Dedifferentiated amniotic fluid mesenchymal stem cell (primary cell): ENCODE measurements around the gene SMIM20.

Experiments used
- DNase-seq: peaks from one replicate; pipeline ENCODE4 v3.0.0-alpha.2; 2016; ENCODE audit errors: extremely low spot score

Gene SMIM20

DNA sequence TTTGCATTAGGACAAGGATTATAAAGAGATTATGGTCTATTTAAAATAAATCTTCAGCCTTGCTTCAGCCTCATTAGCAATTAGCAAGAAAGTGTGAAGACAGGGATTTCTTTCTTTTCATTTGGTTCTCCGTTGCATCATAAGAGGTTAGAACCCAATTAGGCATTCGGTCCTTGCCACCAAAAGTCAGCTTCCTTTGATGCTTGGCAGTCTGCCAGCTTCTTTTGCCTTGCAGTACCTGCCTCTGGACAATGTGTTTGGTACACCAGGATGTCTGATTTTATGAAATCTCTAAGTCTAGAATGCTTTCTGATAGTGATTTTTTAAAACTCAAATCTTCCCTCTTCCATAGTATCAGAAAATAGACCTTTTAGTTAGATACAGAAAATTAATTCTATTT, 12.4 kb downstream of the SMIM20 start:
- no peak for DNase-seq

DNA sequence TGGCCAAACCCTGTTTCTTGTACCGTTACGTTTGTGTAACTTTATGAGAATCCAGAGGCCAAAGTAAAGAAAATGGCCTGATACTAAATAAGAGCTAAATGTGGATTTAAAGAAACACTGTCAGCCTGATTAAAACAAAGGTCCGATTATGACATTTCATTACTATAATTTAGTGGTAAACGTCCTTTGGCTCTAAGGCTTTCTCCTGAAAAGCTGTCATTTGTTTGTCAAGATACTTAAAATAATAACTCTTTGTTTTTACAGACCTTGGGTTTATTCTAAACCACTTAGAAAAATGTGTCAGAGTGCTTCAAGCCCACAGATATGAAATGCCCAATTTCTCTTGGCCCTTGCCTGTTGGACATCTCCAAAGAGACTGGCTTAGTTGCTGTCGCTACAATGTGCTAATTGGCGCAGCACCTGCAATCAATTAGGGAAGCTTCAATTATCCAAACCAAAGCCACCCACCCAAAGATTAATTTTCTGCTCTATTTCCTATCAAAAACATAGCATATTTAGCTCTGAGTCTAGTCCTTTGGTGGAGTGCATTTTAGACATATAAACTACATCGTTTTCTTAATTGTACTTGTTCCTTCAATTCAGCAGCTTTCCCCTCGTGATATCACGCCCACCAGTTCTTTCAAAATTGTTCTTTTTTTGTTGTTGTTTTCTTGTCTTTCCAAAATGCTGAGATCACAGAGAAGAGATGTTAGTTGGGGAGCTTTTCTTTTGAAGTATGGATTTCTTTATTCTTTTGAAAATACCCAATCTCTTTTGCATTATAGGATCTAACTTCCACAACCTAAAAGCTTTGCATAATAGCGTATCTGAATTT, 13.6 kb downstream of the SMIM20 start:
- DNase-seq = no peak

DNA sequence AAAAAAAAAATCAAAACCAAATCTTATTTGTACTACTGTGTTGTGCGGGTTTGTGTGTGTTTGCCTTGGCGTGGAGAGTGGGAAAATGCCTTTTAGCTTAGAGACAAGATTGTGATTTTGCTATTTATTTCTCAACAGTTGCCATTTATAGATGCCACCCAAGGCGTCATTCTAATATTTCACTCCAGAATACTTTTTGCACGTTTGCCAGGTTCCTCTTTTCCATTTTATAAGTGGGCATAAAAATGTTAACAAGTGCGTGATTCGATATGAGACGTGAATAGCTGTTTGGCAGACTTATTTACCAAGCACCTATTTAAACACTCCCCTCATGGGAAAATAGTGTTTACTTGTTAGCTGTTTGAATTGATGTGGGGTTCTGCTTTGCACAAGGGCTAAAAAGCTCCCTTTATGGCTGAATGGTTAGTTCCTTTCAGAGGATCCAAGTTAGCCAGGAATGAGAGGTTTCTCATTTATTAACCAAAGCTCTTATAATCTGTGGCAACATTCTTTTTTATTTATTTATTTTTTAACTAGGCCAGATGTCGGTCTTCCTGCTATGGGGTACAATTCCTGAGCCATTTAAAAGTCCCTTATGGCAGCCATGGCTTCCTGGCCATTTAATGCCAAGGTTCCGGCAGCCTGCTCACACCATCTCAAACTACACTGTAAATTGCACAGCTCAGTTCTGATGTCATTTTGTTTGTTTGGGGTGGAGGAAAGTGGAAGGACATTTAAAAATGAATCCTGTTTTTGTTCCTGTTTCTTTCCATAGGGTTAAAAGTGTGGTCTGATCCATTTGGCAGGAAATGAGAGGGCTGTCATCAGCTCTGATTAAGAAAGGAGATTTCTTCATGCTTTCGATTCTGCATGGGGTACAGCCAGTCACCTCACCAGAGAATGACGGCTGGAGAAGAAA, 14.6 kb downstream of the SMIM20 start:
- DNase-seq = no peak

DNA sequence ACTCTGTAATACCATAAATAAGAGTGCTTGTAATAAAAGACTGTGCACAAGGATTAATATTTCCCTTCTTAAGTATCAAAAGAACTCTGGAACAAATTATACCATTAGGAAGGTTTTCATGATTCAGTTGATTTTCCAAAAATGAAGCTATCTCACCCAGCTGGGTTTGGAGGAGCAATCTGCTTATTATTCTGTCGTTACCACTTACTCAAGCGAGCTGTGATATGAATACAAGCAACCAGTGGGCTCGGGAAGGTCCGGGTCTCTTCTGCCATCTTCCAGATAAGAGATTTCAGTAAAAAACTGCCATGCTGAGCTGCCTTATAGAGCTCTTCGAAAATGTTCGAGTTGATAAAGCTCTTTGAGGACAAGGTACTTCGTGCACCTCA, 15.3 kb downstream of the SMIM20 start:
- DNase-seq = no peak

DNA sequence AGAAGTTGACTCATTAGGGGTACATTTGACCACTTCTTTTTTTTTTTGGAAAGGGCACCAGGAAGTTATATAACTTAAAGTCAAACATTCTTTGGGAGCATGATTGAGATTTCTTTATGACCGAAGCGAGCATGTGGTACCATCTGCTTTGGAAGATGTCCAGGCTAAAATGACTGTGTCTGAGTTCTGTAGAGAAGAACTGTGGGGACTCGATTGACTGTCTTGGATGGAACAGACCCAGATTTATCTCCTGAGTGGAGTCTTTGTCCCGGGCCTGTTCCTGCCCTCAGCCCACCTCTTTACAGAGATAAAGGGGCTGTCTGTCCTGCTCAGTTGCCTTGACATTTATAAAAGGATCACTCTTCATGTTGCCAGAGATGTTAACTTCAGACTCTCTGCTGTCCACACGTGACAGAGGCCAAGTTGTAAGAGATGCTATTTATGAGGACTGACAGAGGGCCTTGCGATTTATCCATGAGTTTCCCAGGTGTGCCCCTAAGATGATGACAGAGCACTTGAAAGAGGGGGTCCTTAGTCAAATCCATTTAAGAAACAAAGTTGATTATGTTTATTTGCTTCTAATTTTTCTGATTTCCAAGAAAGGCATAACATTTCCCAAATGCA, 16.8 kb downstream of the SMIM20 start:
- no peak for DNase-seq

DNA sequence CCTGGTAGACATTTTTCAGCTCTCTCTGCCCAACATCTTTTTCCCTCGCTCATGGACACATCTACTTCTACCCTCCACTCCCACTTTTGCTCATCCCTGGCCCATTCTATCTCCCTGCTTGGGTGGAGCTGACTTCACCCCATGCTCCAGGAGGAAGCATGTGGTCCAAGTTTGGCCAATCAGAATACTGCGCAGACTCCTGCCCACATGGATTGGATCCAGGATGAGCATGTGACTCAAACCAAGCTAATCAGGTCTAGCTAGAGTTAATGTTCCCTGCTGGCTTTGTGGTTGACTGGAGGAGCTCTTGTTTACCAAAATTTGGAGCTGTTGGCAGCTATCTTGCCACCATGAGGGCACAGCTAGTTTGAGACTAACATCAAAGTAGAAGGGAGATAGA, 22.7 kb downstream of the SMIM20 start:
- no peak for DNase-seq

DNA sequence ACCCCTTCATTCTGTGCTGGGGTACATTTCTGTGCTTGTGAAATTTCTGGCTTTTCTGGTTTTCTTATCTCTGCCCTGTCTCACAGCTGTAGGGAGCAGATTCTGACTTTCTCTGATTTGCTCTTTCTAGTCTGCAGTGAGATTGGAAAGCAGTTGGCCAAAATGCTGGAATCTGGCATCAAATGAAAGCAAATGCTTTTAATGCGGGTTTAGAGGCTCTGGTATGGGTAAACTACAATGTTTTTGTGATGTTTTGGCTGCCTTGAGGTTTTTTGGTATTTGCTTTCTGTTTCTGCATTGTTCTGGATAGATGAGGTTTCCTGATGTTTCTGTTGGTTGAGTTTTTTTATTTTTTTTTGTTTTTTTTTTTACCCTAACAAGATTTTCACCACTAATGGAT, 23.8 kb downstream of the SMIM20 start:
- peak; percentile 58 for DNase-seq

DNA sequence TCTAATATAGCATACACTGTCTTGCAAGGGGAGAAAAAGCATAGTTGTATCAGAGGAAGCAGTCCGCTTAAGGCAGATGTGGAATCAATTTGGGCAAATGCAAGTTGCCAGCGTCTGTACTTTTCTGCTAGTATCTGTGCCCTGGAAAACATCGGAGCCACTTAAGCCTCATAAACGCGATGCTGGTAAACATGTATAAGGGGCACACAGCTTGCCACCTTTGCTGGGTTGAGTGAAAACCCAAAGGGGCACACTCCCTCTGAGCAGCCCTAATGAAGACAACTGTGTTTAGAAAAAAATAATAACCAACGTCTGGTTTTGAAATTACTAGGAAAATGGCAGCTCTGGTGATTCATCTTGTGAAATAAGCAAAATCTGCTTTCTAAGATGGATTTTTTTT, 24.3 kb downstream of the SMIM20 start:
- DNase-seq = no peak

DNA sequence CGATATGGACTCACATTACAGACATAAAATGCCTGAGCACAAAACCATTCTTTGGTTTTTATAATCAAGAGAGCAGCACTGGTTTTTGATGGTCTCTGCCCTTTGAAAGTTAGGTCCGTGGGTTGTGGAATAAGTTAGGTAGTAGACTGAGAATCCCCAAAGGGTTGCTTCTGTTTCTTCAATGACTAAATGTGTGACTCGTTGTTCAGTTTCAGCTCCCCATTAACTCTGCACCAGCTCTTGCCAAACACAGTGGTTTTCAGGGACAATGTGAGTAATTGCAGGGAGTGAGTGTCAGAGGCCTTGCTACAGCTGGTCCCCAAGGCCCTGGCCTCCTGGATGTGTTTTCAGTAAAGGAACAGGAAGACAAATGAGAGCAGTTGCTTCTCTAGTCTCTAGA, 24.8 kb downstream of the SMIM20 start:
- no peak for DNase-seq

DNA sequence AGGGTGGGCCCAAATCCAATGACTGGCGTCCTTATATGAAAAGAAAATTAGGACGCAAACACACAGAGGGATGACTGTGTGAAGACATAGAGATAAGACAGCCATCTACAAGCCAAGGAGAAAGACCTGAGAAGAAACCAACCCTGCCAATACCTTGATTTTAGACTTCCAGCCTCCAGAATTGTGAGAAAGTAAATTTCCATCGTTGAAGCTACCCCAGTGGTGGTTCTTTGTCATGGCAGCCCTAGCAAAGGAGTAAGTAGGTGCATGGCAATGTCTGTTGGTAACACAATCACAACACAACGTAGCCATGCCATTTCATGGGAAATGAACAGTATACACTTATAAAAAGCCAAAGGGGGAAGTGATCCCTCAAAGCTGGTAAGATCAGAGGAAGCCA, 25.3 kb downstream of the SMIM20 start:
- DNase-seq = no peak

DNA sequence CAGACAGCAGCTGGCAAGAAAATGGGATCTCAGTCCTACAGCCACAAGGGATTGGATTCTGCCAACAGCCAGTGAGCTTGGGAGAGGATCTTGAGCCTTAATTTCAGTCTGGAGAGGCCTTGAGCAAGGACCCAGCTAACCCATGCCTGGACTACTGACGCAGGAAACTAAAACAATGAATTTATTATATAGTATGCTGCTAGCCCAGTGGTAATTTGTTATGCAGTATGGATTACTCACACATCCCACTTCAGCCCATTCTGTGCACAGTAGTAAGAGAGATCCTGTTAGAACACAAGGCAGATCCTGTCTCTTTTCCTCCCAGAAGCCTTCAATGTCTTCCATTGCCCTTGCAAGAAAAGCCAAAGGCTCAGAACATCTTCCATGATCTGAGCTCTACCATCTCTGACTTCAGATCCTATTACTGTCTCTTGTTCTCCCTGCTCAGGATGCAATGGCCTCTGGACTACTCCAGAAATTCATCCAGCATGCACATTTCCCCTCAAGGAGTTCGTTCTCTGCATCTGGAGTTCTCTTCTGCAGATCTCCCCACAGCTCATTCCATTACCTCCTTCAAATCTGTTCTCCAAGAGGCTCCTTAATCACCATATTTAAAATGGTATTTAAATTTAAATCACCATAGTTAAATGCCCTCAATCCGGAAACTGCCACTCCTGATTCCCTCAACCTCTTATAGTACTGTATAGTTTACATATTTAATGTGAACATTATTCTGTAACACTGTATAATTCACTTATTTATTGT, 27.6 kb downstream of the SMIM20 start:
- DNase-seq = no peak

DNA sequence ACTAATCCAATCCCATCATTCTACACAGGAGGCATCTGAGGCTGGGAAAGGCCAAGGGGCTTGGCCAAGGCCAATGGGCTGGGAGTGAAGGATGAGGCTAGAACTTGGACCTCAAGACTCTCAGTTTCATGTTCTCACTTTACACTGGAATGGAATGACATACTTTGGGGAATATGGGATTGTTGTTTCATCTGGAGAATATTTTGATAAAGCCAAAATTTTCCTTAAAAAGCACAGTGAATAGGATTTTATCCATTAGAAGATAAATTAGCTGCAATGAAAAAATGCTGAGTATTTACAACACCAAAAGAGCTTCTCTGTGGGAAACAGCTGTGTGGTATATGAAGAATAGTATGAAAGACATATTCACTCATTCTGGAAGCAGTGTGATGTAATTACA, 29.3 kb downstream of the SMIM20 start:
- DNase-seq = no peak

DNA sequence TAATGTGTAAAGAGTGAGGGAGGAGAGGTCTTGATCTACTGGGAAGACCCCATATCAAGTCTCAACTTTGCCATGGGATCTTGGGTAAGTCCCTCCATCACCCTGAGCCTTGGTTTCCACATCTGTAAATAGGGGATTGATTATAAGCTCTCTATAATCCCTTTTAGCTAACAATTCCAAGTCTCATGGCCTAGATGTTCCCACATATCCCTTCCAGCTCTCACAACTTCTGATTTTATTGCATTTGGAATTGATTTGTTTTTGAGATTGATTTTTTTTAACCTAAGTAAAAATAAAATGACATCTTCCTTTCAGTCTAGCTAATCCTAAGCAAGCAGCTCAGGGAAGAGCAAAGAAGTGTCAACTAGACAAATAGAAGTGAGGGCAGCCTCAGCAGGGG, 29.8 kb downstream of the SMIM20 start:
- DNase-seq = no peak

DNA sequence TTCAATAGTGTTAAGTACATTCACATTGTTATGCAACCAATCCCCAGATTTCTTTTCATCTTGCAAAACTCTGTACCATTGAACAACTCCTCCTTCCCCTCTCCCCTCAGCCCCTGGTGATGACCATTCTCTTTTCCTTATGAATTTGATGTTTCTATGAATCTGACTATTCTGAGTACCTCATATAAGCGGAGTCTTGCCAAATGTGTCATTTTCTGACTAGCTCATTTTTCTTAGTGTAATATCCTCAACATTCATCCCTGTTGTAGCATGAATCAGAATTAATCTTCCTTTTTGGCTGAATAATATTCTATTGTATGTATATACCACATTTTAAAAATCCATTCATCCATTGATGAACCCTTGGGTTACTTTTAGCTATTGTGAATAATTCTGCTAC, 34.0 kb downstream of the SMIM20 start:
- no peak for DNase-seq

DNA sequence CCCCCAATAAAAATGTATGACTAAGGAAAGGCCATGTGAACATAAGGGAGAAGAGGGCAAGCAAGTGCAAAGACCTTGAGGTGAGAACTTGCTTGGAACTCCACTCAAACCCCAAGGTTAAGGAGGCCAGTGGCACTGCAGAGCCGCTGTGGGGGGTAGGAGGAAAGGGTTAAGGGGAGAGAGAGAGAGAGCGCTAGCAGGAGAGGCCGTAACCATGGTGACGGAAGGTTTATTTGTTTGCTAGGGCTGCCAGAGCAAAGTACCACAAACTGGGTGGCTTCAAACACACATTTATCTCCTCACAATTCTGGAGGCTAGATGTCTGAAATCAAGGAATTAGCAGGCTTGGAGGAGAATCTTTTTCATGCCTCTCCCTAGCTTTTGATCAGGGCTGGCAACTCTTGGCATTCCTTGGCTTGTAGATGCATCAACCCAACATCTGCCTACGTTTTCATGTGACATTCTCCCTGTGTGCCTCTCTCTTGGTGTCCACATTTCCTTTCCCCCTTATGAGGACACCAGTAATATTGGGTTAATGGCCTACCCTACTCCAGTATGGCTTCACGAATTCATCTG, 35.2 kb downstream of the SMIM20 start:
- DNase-seq = no peak

DNA sequence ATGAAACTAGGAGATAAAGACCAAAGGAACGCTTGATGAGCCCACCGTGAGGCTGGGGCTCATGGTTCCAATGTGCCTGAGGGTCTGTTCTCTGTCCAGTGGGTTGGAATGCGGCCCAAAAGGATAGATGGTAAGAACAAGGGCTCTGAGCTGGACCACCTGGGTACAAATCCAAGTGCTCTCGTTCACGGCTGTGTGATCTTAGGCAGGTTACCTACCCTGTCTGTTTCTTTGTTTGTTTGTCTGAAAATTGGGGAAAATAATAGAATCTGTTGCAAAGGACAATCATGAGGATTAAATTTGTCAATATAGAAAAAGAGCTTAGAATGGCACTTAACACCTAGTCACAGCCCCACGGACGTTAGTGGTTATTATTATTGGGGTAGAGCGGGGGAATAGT, 36.0 kb downstream of the SMIM20 start:
- no peak for DNase-seq

DNA sequence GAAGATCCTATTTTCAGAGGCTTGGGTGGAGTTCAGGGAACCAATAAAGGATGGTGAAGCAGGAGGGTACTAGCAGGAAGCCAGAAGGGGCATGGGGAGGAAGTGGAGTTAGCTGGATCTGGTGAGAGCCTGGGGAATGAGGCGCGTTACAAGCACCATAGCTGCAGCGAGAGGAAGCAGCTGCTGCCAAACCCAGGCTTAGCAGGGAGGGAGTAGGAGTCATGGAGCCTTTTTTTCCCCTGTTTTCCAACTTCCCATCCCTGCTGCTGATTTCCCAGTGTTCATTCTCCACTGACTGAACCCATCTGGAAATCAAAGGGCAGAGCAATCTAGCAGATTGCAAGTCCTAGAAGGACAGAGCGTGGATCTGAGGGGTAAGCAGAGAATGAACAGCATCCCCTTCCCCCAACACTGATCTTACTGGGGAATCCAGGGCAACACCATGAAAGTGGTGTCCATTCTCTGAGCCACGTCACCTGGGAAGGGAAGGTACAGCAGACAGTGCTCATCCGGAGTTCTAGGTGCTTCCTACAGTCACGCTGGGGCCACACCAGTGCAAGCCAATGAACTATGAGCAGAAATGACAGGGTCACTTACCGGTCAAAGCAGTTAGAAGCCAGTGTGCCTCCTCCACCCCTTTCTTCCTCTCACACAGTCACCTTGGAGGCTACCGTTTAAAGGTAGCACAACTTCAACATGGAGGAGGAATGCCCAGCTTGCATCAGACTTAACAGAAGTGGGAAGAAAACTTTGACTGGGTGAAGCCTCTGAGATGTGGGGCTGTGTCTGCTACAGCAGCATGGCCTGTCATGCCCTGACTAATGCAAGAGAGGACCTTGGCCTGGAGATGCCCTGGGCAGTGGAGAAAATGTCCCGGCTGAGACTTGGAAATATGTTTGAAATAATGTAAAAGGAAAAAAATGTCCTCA, 36.7 kb downstream of the SMIM20 start:
- no peak for DNase-seq

DNA sequence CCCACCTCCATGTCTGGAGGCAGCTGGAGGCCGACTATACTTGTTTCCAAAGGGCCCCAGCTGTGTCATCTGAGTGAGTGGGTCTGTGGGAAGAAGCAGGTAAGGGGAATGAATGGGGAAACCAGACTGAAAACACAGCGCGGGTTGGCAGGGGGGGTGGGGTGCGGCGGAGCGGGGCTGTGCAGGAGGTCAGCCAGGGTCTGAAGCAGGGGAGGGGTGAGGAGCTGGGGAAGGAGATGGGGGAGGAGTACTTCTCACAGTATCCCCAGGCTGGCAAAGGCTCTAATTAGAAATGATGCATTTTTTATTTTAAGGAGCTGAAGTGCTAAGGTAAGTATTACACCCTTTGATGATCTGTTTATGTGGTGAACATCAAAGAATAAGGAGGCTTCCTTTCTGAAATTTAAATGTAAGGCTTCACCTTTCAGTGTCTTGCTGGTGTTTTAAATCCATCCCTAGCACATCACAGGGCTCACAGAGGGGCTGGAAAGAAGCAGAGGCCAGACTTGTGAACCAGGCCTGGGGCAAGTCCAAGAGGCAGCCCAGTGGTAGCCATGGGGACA, 37.5 kb downstream of the SMIM20 start:
- DNase-seq = no peak

DNA sequence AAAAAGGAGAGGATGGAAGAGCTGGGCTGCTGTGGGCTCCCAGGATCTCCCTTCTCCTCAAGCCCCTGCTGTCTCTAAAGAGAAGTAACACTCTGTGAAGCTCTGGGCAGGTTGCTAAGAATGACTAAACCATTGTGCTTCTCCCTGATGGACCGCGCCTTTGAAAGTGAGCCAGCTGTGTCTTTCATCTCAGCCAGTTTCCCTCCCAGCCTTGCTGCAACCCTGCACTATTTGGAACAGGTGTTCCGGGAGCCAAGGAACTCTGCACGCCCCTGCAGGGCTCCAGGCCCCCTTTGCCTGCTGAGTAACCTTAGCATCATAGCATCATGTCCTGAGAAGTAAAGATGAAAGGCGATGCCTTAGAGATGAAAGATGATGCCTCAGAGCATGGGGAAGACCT, 39.7 kb downstream of the SMIM20 start:
- peak; percentile 19 for DNase-seq

DNA sequence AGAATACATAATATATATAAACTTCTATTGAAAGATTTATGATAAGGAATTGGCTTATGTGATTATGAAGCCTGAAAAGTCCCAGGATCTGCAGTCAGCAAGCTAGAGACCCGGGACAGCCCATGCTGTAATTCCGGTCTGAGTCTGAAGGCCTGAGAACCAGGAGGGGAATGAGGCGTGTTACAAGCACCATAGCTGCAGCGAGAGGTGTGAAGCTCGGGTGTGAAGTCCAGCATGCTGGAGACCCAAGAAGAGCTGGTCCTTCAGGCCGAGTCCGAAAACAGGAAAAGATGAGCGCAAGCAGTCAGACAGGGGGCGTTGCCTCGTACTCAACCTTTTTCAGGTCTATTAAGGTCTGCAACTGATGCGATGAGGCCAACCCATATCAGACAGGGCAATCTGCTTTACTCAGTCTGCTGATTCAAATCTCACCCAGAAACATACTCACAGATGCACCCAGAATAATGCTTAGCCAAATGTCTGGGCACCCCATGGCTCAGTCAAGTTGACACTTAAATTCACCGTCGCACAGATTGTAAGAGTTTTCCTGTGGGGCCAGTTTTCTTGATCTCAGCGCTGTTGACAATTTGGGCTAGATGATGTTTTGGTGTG, 40.4 kb downstream of the SMIM20 start:
- no peak for DNase-seq
